Coronary artery (tissue), 2 donors: ENCODE results near the gene TBC1D1.

Source experiments
- DNase-seq: peaks from one replicate; pipeline ENCODE4 v3.0.0-alpha.2; 2017; ENCODE audit warnings: low spot score
- H3K27ac ChIP-seq, 2 donors: fragments of 200-600 bp; sonication (generic); one replicate each; pipeline ENCODE4 v1.5.1; 2016 to 2019
- H3K4me3 ChIP-seq: fragments of 200-600 bp; sonication (generic); 2 replicates; pipeline ENCODE4 v1.5.1; 2016; ENCODE audit warnings: mild to moderate bottlenecking, moderate library complexity
- TF ChIP-seq, protein P1 (sequence below): fragments of 200-600 bp; sonication (generic); IDR thresholded peaks from one replicate; pipeline ENCODE4 v1.5.1; 2019; ENCODE audit warnings: antibody characterized with exemption

TBC1D1 gene

DNA sequence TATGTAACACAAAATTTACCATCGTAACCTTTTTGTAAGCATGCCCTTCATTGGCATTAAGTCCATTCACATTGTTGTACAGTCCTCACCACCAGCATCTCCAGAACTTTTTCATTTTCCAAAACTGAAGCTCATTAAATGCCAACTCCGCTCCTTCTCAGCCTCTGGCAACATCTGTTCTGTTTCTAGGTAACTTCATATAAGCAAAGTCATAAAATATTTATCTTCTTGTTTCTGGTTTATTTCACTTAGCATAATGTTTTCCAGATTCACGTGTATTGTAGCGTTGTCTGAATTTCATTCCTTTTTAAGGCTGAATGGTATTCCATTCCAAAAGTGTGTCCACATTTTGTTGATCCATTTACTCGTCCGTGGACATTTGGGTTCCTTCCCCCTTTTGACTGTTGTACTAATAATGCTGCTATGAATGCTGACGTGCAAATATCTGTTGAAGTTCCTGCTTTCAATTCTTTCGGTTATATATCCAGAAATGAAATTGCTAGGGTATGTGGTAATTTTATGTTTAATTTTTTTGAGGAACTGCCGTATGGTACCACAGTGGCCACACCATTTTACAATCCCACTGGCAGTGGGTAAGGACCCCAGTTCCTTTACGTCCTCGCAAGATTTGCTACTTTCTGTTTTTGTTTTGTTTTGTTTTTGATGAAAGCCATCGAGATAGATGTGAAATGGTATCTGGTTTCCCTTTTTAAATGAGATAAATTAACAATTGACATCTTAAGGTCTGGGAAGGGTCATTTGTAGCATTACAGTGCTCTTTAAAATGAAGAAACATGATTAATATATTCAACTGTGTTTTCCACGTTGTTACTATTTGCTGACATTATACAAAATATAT, 132.7 kb downstream of the TBC1D1 start:
- Histone ChIP-seq H3K27ac (peak overlapping the region; percentile 35 to 36), H3K4me3 (peak overlapping the region; percentile 36)
- TF ChIP-seq, protein P1, sequence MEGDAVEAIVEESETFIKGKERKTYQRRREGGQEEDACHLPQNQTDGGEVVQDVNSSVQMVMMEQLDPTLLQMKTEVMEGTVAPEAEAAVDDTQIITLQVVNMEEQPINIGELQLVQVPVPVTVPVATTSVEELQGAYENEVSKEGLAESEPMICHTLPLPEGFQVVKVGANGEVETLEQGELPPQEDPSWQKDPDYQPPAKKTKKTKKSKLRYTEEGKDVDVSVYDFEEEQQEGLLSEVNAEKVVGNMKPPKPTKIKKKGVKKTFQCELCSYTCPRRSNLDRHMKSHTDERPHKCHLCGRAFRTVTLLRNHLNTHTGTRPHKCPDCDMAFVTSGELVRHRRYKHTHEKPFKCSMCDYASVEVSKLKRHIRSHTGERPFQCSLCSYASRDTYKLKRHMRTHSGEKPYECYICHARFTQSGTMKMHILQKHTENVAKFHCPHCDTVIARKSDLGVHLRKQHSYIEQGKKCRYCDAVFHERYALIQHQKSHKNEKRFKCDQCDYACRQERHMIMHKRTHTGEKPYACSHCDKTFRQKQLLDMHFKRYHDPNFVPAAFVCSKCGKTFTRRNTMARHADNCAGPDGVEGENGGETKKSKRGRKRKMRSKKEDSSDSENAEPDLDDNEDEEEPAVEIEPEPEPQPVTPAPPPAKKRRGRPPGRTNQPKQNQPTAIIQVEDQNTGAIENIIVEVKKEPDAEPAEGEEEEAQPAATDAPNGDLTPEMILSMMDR: no peak
- no peak for DNase-seq

DNA sequence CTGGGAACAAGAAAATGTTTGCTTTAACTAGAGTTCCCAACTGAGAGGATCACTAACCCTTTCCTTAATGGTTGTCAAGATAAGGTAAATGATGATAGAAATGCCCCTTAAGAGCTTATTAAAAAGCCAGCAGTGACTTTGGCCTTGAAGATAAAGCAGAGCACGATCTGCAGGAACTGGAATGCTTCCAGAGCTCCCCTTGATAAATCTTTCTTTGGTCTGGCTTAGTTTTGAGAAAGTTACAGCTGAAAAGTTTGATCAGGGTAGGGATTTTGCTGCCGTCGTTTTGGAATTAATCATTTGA, 133.3 kb downstream of the TBC1D1 start:
- peak overlapping the region; percentile 36 for H3K4me3 ChIP-seq
- peak overlapping the region; percentile 35 to 36 for H3K27ac ChIP-seq
- TF ChIP-seq, protein P1: no peak
- DNase-seq: no peak

DNA sequence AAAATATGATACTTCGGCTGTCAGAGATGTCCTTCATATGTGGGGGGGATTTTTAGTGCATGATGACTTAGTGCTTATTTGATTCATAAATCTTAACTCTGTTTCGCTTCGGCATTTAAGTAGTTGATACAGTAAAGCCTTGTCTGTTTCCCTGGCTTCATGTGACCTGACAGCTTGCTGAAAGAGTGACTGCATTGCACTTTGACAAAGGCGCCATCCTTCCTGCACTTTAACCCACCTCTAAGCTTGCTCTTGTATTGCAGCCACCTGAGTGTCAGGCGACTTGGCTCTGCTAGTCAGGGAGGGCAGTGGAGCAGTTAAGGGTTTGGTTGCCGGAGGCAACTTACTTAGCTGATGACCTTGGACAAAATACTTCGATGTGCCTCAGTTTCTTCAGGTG, 134.8 kb downstream of the TBC1D1 start:
- Histone ChIP-seq H3K27ac (no peak overlapping the region), H3K4me3 (no peak overlapping the region)
- TF ChIP-seq, protein P1: no peak
- DNase-seq: no peak

DNA sequence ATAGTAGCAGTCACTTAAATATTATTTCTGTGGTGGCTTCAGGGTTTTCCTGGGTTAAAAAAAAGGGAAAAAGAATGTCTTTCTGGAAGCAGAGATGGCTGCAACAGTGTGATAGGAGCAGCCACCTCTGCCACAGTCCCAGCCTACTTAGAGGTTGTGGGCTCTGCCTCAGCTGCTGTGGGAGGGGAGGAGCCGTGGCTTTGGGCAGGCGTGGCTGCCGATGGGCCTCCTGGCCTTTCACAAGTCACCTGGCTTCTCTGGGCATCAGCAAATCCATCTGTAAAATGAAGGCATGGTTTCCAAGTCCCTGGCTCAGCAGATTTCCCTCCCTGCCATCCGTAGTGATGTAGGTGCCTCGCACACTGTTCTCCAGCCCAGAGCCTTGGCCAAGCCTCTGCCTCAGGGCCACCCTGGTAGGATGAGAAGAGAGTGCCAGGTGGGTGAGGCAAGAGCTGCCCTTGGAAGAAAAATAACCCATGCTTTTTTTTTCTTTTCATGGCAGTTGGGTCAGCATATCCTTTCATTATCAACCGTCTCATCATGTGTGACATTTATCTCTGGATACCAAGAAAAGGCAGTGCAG, 135.4 kb downstream of the TBC1D1 start:
- no peak overlapping the region for H3K27ac ChIP-seq
- TF ChIP-seq, protein P1: no peak
- H3K4me3 ChIP-seq: no peak overlapping the region
- DNase-seq: no peak

DNA sequence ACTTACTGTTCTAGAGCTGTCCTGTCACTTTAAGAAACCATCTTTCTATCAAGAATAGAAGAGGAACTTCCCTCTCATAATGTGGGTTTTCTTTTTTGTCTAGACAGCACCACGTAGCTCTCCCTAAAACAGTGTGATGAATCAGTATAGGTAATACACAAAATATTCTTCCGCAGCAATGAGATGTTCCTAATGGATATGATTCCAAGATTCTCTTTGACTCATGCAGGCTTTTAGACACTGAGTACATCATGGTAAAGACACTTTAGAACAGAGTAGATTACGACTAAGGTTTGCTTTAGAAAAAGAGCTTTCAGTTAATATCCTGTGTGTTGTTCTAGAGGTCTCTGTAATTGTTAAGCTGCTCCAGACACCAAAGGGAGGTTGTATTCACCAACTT, 139.1 kb downstream of the TBC1D1 start:
- DNase-seq: no peak
- Histone ChIP-seq H3K4me3 (no peak overlapping the region), H3K27ac (no peak overlapping the region)
- TF ChIP-seq, protein P1: no peak

DNA sequence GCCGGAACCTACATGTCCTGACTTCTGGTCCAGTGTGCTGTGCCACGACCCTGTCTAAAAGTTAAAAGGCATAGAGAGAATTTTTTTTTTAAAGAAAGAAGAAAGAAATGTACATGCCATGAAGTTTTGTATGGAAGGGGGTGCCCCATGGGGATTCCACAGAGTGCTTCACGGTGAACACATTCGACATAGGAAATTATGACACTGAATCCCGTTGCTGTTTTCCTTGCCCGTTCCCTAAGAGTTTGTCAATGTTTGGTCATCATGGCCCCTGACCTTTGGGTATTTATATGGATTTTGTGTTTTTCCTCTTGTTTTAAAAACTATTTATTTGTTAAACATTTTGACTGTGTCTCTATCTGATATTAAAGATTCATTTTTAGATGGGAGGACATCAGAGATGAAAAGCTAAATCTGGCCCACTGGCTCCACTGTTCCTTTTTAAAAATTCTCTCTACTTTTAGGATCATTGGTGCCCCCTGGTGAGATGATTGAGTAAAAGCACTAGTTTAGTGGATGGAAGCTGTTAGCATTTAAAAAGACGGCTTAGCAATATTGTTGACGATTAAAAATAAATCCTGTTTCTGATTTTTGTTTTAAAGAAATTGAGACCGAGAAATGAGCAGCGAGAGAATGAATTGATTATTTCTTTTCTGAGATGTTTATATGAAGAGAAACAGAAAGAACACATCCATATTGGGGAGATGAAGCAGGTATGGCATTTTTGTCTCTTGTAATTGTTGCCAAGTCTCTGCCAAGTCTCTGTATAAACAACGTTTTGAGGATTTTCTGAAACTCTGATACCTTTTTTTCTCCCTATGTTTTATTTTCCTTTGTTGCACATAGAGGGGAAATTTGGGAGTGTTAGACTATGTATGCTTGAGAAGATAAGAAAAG, 144.3 kb downstream of the TBC1D1 start:
- Histone ChIP-seq H3K27ac (peak overlapping the region; percentile 31 to 37), H3K4me3 (no peak overlapping the region)
- no peak for DNase-seq
- TF ChIP-seq, protein P1: peak; percentile 56
